Endothelial cell of umbilical vein (primary cell): ENCODE results near the gene PTPRT. TPM values are rescaled to one million over a fixed set of nuclear protein-coding genes. Genes with fewer than 3 reads are reported as not detected.

Experiments used
- BruUV-seq: library from RNA; stranded (reverse); fragments of 400-500 nt; replicated peaks from 2 replicates; lab custom pipeline; 2021; lab: Mats Ljungman, UMichigan
- CTCF ChIA-PET: fragments of 300-600, 350-600 bp; sonication (Branson Sonifier 250); formaldehyde crosslinking; loops from one replicate; lab custom pipeline; 2021; ENCODE audit warnings: antibody characterized with exemption, inconsistent platforms; lab: Charles Lee
- POLR2A ChIA-PET: fragments of 300-600, 350-600 bp; sonication (Branson Sonifier 250); formaldehyde crosslinking; loops from one replicate; lab custom pipeline; 2021; ENCODE audit warnings: antibody characterized with exemption, inconsistent platforms; lab: Charles Lee
- DNase-seq: peaks from one replicate; pipeline ENCODE4 v3.0.0-alpha.2; 2011; ENCODE audit warnings: low read depth, low spot score
- FAIRE-seq: peaks from 2 replicates; lab custom pipeline; 2011; peaks lifted over from hg19 to GRCh38; lab: Jason Lieb, UNC
- H2AFZ ChIP-seq: 2 replicates; pipeline ENCODE4 v1.6.0; 2012; ENCODE audit warnings: low read depth, low read length, control low read depth, inconsistent platforms
- H3K27ac ChIP-seq: 2 replicates; pipeline ENCODE4 v1.5.1; 2011; ENCODE audit warnings: low read depth, mild to moderate bottlenecking, control low read depth, low read length, moderate library complexity; ENCODE audit not compliant: insufficient read depth
- H3K27me3 ChIP-seq, 2 experiments: 2 replicates each; pipeline versions ENCODE4 v1.6.0 to v1.6.1; 2011; ENCODE audit warnings: low read length in 2 of 2, mixed read lengths in 1 of 2; ENCODE audit not compliant: control insufficient read depth in 2 of 2, insufficient read depth in 2 of 2
- H3K36me3 ChIP-seq, 2 experiments: 2 replicates in 1 of 2; 3 replicates in 1 of 2; pipeline ENCODE4 v1.5.1; 2011; ENCODE audit warnings: low read length in 2 of 2, mild to moderate bottlenecking in 1 of 2, moderate library complexity in 1 of 2; ENCODE audit not compliant: control insufficient read depth in 2 of 2, insufficient read depth in 2 of 2; ENCODE audit errors: extremely low read depth in 1 of 2
- H3K4me1 ChIP-seq: 3 replicates; pipeline ENCODE4 v1.5.1; 2011; ENCODE audit warnings: mild to moderate bottlenecking, low read length; ENCODE audit not compliant: control insufficient read depth, insufficient read depth; ENCODE audit errors: extremely low read depth
- H3K4me2 ChIP-seq: 2 replicates; pipeline ENCODE4 v1.6.1; 2011; ENCODE audit warnings: low read length, control low read depth, mixed read lengths; ENCODE audit not compliant: insufficient read depth
- H3K4me3 ChIP-seq, 3 experiments: fragments of 200-600 bp in 1 of 3; sonication (generic), shearing (Covaris generic) in 1 of 3; replicated peaks in 1 of 3; 2 replicates each; pipeline ENCODE4 v1.5.1; 2011 to 2016; ENCODE audit warnings: control low read depth in 3 of 3, low read length in 3 of 3, mild to moderate bottlenecking in 2 of 3, inconsistent platforms in 1 of 3, low read depth in 1 of 3, moderate library complexity in 1 of 3; ENCODE audit not compliant: insufficient read depth in 1 of 3
- H3K79me2 ChIP-seq: 2 replicates; pipeline ENCODE4 v1.6.0; 2012; ENCODE audit warnings: low read length, inconsistent platforms; ENCODE audit not compliant: control insufficient read depth, insufficient read depth
- H3K9ac ChIP-seq: replicated peaks from 2 replicates; pipeline ENCODE3; 2011; ENCODE audit warnings: low read length, control low read depth; ENCODE audit not compliant: insufficient read depth; ENCODE audit errors: extremely low read depth
- H3K9me1 ChIP-seq: replicated peaks from 3 replicates; pipeline ENCODE4 v1.6.0; 2011; ENCODE audit warnings: mild to moderate bottlenecking, low read length; ENCODE audit not compliant: control insufficient read depth, insufficient read depth; ENCODE audit errors: extremely low read depth
- H3K9me3 ChIP-seq: replicated peaks from 2 replicates; pipeline ENCODE4 v1.5.1; 2012; ENCODE audit warnings: low read length, inconsistent platforms; ENCODE audit not compliant: control insufficient read depth, insufficient read depth
- H4K20me1 ChIP-seq: replicated peaks from 2 replicates; pipeline ENCODE3; 2011; ENCODE audit warnings: mild to moderate bottlenecking, low read length; ENCODE audit not compliant: control insufficient read depth, insufficient read depth; ENCODE audit errors: extremely low read depth
- CTCF ChIP-seq, 2 donors: IDR thresholded peaks; 1 replicate in 1 of 2; 2 replicates in 1 of 2; pipeline ENCODE4 v1.5.1; 2011; ENCODE audit warnings: low read length in 2 of 2, mild to moderate bottlenecking in 2 of 2, moderate library complexity in 2 of 2, control low read depth in 1 of 2, inconsistent platforms in 1 of 2, low read depth in 1 of 2; ENCODE audit not compliant: insufficient read depth in 1 of 2; ENCODE audit errors: extremely low read depth in 1 of 2
- EZH2 ChIP-seq: IDR thresholded peaks from 2 replicates; pipeline ENCODE4 v1.6.1; 2012; ENCODE audit warnings: borderline replicate concordance, low read depth, mild to moderate bottlenecking, moderate library complexity, low read length, inconsistent platforms; ENCODE audit not compliant: severe bottlenecking
- FOS ChIP-seq: IDR thresholded peaks from 2 replicates; pipeline ENCODE4 v1.6.1; 2011; ENCODE audit warnings: mild to moderate bottlenecking, low read length, moderate library complexity, borderline replicate concordance; ENCODE audit not compliant: insufficient read depth
- GATA2 ChIP-seq: IDR thresholded peaks from 2 replicates; pipeline ENCODE4 v1.7.0; 2011; ENCODE audit warnings: low read depth, mild to moderate bottlenecking, moderate library complexity, mixed read lengths, low read length; ENCODE audit not compliant: insufficient read length, insufficient read depth
- JUN ChIP-seq: IDR thresholded peaks from 2 replicates; pipeline ENCODE4 v1.6.1; 2011; ENCODE audit warnings: borderline replicate concordance, low read depth; ENCODE audit not compliant: insufficient read length, insufficient read depth
- MYC ChIP-seq: IDR thresholded peaks from one replicate; pipeline ENCODE4 v1.6.1; 2011; ENCODE audit warnings: mild to moderate bottlenecking, low read depth, low read length
- POLR2A ChIP-seq: IDR thresholded peaks from 2 replicates; pipeline ENCODE4 v1.6.1; 2012; ENCODE audit warnings: low read depth, mild to moderate bottlenecking, control low read depth, low read length
- POLR2AphosphoS5 ChIP-seq: IDR thresholded peaks from 2 replicates; pipeline ENCODE4 v1.6.1; 2012; ENCODE audit warnings: low read depth, mild to moderate bottlenecking, control low read depth, low read length, moderate library complexity; ENCODE audit not compliant: insufficient read depth
- dilution Hi-C: fragments of 300-500 bp; cut with MboI; formaldehyde crosslinking; loops from one replicate; pipeline ENCODE4 v1.15.0; 2019; ENCODE audit warnings: low sequenced_read_pairs; ENCODE audit not compliant: extremely low pct_ligation_motif_present
- intact Hi-C: fragments of 100-400 bp; cut with micrococcal nuclease; formaldehyde crosslinking; loops from one replicate; pipeline ENCODE4 v1.10.0; 2022
- polyA plus RNA-seq, 4 experiments: library from polyadenylated mRNA; depleted of rRNA in 3 of 4; stranded (reverse) in 3 of 4; unstranded in 1 of 4; fragments of >200 nt; gene quantifications; 2 replicates each; pipeline versions ENCODE4 v1.2.1 to v1.2.3, GENCODE V29; 2011 to 2012; ENCODE audit warnings: missing spikeins in 1 of 4
- total RNA-seq: library from RNA; stranded (reverse); gene quantifications from 2 replicates; pipeline ENCODE4 v1.2.3, GENCODE V29; 2021
- TF ChIP-seq, protein P1 (sequence below): IDR thresholded peaks from 2 replicates; pipeline ENCODE4 v1.6.1; 2011; ENCODE audit not compliant: insufficient read depth, insufficient read length

The PTPRT gene
- total and polyA plus RNA-seq, 2 donors (not counting 3 experiments of a cell fraction or from before 2014, with no cell fraction given) = not detected

DNA sequence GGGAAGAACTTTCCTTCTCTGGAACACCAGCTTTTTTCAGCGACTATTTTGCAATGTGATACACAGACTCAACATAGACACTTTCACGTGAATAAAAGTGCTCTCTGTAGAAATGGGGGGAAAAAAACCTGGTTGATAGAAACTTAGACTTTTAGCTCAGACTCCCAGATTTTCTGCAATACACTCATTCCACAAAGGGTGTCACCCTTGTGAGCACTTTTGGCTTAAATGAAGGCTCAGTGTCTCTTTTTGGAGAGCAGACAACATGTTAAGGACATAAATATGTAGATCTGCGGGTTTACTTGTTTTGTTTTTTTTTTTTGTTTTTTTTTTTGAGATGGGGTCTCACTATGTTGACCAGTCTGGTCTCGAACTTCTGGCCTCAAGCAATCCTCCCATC, 579.6 kb downstream of the PTPRT start:
- no peaks in the 10 kb centered on the region for H3K79me2 ChIP-seq
- dilution Hi-C loops = no loop called here
- intact Hi-C loops = no loop called here
- no peak for TF ChIP-seq GATA2
- H3K4me1 ChIP-seq = no peaks in the 10 kb centered on the region
- no peak for FAIRE-seq
- H3K9ac ChIP-seq = no peak overlapping the region
- no peak overlapping the region for H3K4me3 ChIP-seq
- H4K20me1 ChIP-seq = no peaks in the 10 kb centered on the region
- H2AFZ ChIP-seq = no peak overlapping the region
- no peak for DNase-seq
- no peaks in the 10 kb centered on the region for H3K9me1 ChIP-seq
- CTCF ChIA-PET = no interaction called here
- no peak overlapping the region for H3K27ac ChIP-seq
- no peak overlapping the region for H3K4me2 ChIP-seq
- H3K36me3 ChIP-seq = no peaks in the 10 kb centered on the region
- POLR2A ChIA-PET = no interaction called here
- peaks cover 2% of the 10 kb centered on the region for H3K9me3 ChIP-seq
- no peaks in the 10 kb centered on the region for H3K27me3 ChIP-seq
- no TSS peak for BruUV-seq

- H2AFZ ChIP-seq = no peak overlapping the region
- BruUV-seq = no TSS peak
- intact Hi-C loops (no loop called here), dilution Hi-C loops (no loop called here)
- no peaks in the 10 kb centered on the region for H3K79me2 ChIP-seq
- H3K9me3 ChIP-seq = peaks cover 2% of the 10 kb centered on the region
- H3K27me3 ChIP-seq = no peaks in the 10 kb centered on the region
- no peak overlapping the region for H3K9ac ChIP-seq
- no peaks in the 10 kb centered on the region for H4K20me1 ChIP-seq
- POLR2A ChIA-PET = no interaction called here
- no peaks in the 10 kb centered on the region for H3K4me1 ChIP-seq
- H3K36me3 ChIP-seq = no peaks in the 10 kb centered on the region
- no peak for TF ChIP-seq MYC
- TF ChIP-seq EZH2 = no peak
- TF ChIP-seq JUN = no peak
- TF ChIP-seq POLR2AphosphoS5 = no peak
- no peak for TF ChIP-seq CTCF (IDR thresholded peaks at IDR 0.05; ENCODE audit: extremely low read depth in 1 of 2, insufficient read depth in 1 of 2, low read depth in 1 of 2, low read length in 2 of 2)
- no peak for TF ChIP-seq POLR2A
- no peak for TF ChIP-seq GATA2
- TF ChIP-seq, protein P1, sequence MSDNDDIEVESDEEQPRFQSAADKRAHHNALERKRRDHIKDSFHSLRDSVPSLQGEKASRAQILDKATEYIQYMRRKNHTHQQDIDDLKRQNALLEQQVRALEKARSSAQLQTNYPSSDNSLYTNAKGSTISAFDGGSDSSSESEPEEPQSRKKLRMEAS = no peak
- TF ChIP-seq FOS = no peak
- no peak for DNase-seq
- H3K4me3 ChIP-seq = no peak overlapping the region
- H3K9me1 ChIP-seq = no peaks in the 10 kb centered on the region
- no peak overlapping the region for H3K4me2 ChIP-seq
- FAIRE-seq = no peak
- no peak overlapping the region for H3K27ac ChIP-seq
- CTCF ChIA-PET = no interaction called here
Measured at GRCh38 chr20:42609618-42610017, 580.1 kb downstream of the PTPRT start.
